Panc1 (cell line): Measurements from ENCODE around the gene GPC3.

Experiments used
- CTCF ChIP-seq: fragments of 450-650 bp; IDR thresholded peaks from 2 replicates; pipeline ENCODE4 v1.5.1; 2017; ENCODE audit warnings: mild to moderate bottlenecking
- POLR2AphosphoS5 ChIP-seq: IDR thresholded peaks from 2 replicates; pipeline ENCODE4 v1.6.1; 2012; ENCODE audit warnings: mild to moderate bottlenecking, low read depth, low read length, moderate library complexity
- REST ChIP-seq, 2 experiments: IDR thresholded peaks; 2 replicates each; pipeline ENCODE4 v1.6.1; 2011 to 2012; ENCODE audit warnings: low read depth in 2 of 2, control low read depth in 1 of 2, low read length in 1 of 2, mild to moderate bottlenecking in 1 of 2, moderate library complexity in 1 of 2; ENCODE audit not compliant: insufficient read depth in 1 of 2
- SIN3A ChIP-seq: IDR thresholded peaks from 2 replicates; pipeline ENCODE4 v1.6.1; 2012; ENCODE audit warnings: low read depth, mild to moderate bottlenecking, low read length, moderate library complexity, borderline replicate concordance; ENCODE audit not compliant: insufficient read depth
- TCF7L2 ChIP-seq: IDR thresholded peaks from 2 replicates; pipeline ENCODE4 v1.6.1; 2011; ENCODE audit warnings: mild to moderate bottlenecking, low read depth, low read length, inconsistent platforms

- TF ChIP-seq TCF7L2, result no peak
- no peak for TF ChIP-seq CTCF
- no peak for TF ChIP-seq REST (IDR thresholded peaks at IDR 0.05; ENCODE audit: insufficient read depth in 1 of 2, low read depth in 2 of 2, low read length in 1 of 2)
- no peak for TF ChIP-seq POLR2AphosphoS5
- TF ChIP-seq SIN3A, result no peak
Observed at GRCh38 chrX:133544115-133544514, 441.3 kb downstream of the GPC3 start.
